ENCODE data around the gene FYN.
"Not testable (repeated sequence)": the region's sequence is repeated elsewhere in the genome, so short reads cannot be mapped to it uniquely, and the experiment has no call there.

The FYN gene

DNA sequence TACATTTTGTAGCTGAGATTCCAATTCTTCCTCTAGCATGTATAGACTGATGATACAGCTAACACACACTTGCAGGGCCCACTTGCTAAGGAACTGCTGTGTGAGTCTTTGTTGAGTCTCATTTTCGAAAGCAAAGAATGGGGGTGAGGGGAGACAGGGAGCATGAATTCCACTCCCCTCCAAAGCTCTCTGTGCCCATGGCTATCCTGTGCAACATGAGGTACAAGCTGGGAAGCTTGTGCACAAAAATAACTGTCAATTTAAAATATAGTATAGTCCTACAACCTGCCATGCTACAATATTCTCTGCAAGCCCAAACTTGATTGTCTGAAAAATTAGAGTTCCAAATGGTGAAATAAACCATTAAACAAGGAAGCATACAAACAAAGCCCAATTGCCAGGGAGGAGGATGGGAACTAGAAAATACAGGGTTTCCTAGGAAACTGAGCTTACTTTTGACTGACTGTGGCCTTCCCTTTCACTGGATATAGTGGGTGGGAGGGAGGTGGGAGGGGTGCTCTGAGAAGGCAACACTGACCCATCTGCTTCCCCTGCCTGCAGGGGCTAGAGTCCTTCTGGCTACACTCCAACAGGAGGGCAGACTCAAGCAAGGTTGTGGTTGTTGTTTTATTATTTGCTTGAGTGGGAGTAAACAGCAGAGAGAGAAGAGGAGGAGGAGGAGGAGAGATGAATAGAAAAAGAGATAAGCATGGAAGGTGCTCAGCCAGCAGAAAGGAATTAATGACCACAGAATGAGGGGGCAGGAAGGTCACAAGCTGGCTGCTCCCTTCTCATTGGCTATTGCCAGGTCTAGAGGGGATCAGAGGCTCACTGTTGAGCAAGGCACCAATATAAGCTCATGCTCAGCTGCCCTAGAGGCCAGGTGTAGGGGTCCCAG is 84.6 kb downstream of the FYN start:
- Mint-ChIP-seq H3K36me3 (peaks cover 27% of the 10 kb centered on the region), H3K27me3 (no peaks in the 10 kb centered on the region), H3K4me1 (peaks cover 61% of the 10 kb centered on the region), H3K9me3 (no peaks in the 10 kb centered on the region), H3K27ac (no peak overlapping the region), H3K4me3 (no peak overlapping the region)

DNA sequence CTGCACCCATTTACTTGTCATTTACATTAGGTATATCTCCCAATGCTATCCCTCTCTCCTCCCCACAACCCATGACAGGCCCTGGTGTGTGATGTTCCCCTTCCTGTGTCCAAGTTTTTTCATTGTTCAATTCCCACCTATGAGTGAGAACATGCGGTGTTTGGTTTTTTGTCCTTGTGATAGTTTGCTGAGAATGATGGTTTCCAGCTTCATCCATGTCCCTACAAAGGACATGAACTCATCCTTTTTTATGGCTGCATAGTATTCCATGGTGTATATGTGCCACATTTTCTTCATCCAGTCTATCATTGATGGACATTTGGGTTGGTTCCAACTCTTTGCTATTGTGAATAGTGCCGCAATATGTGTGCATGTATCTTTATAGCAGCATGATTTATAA is 87.1 kb downstream of the FYN start:
- H3K4me1 Mint-ChIP-seq = peaks cover 61% of the 10 kb centered on the region
- H3K27ac Mint-ChIP-seq, H3K27me3 Mint-ChIP-seq, H3K4me3 Mint-ChIP-seq, H3K9me3 Mint-ChIP-seq: not testable (repeated sequence)
- H3K36me3 Mint-ChIP-seq = peaks cover 34% of the 10 kb centered on the region

DNA sequence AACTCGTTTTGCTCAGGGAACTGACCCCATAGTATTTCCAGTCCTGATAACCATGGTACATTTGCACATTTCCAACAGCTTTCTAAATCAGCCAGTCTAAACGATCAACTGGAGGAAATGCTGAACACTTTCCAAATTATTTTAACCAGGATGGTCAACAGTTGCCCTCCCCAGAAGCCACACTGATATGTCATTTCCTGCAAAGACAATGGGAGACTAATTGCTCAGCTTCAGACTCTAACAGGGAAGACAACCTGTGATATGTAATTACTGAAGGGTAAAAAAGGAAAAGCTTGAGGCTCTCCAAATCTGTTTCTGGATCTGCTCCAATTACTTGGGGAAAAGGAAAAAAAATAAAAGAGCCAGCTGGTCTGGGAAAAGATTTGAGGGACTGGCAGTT is 88.8 kb downstream of the FYN start:
- Mint-ChIP-seq H3K4me1 (peaks cover 68% of the 10 kb centered on the region), H3K27me3 (no peaks in the 10 kb centered on the region), H3K9me3 (no peaks in the 10 kb centered on the region), H3K4me3 (no peak overlapping the region), H3K27ac (peak overlapping the region; percentile 82), H3K36me3 (peaks cover 35% of the 10 kb centered on the region)

DNA sequence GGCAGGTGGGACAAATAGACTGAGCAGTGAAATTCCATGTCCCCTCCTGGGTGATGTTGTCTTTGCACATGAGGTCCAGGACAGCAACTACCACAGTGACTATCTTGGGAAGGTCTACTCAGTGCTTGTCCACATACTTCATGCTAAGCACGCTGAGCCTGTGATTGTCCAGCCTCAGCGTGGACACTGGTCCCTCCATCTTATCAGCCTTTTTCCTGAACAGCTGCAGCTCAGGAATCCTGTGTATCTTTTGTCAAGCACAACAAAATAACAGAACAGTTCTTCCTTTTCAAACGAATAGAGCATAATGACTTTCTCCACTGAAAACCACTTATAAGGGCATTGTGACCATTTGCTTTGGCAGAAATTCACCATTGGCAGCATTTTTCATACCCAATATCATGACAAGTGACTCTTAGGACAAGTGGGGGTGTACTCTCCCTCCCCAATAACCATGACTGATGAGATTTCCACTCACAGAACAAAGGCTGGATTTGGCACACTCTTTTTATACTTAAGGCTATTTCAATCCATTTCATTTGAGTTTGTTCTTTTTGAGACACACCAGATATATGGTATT is 90.3 kb downstream of the FYN start:
- Mint-ChIP-seq H3K4me3 (no peak overlapping the region), H3K36me3 (peaks cover 40% of the 10 kb centered on the region), H3K4me1 (peaks cover 82% of the 10 kb centered on the region), H3K27ac (peak overlapping the region; percentile 82), H3K27me3 (no peaks in the 10 kb centered on the region), H3K9me3 (no peaks in the 10 kb centered on the region)

DNA sequence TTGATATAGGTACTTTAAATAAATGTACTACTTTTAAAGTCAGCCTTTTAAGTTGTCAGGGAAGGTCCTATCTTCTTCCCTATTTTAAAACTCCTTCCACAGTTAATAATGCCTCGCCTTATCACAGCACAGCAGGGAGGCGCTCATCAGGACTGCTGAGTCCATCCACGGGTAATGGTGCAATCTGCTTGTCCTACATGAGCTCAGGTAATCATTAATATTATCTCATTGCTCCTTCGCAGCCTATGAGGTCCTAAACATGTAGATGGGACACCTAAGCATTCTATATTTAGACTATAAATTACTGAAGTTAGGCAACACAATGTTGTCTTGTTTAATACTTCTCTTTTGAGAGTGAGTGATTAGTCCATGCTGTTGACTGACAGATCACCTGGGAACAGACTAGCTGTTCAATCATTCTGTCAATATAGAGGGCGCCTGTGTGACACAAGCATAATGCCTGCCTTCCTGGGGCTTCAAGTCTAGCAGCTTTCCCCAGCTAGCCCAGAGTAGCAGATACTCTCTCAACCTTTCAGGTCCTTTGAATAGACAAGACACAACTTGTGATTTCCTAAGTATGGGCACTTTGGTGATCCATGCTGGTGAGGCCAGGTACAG is 91.0 kb downstream of the FYN start:
- Mint-ChIP-seq H3K4me3 (peak overlapping the region; percentile 9), H3K36me3 (peaks cover 42% of the 10 kb centered on the region), H3K27ac (peak overlapping the region; percentile 82), H3K4me1 (peaks cover 89% of the 10 kb centered on the region), H3K9me3 (no peaks in the 10 kb centered on the region), H3K27me3 (no peaks in the 10 kb centered on the region)

DNA sequence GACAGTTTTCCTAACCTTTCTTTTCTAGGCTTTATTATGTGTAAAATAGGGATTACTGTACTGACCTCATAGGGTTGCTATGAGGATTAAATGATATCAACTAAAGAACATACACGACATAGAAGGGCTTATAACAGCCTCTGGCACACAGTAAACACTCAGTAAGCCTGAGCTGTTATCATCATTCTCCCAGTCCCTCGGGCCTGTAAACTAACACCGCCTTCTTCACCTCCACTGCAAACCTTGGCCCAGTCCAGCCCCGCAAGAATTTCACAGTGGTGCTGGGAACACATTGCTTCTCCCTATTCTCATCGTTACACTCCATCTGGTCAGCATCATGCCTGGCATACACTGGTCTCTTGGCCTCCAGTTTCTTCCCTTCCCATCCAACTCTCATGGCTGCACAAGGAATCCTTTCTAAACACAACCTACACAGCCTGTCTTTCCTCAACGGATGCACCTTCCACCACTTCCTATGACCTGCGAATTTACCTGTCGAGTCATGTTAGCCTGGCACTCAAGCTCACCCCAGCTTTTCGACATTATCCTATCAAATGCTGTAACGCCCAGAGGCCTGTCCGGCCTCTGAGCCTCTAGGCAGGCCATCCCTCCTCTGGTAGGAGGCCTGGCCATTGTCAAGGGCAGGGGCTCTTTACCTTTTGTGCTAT is 92.1 kb downstream of the FYN start:
- H3K4me3 Mint-ChIP-seq = peak overlapping the region; percentile 17
- no peaks in the 10 kb centered on the region for H3K27me3 Mint-ChIP-seq
- peaks cover 99% of the 10 kb centered on the region for H3K4me1 Mint-ChIP-seq
- no peaks in the 10 kb centered on the region for H3K9me3 Mint-ChIP-seq
- peaks cover 40% of the 10 kb centered on the region for H3K36me3 Mint-ChIP-seq
- peak overlapping the region; percentile 92 for H3K27ac Mint-ChIP-seq

DNA sequence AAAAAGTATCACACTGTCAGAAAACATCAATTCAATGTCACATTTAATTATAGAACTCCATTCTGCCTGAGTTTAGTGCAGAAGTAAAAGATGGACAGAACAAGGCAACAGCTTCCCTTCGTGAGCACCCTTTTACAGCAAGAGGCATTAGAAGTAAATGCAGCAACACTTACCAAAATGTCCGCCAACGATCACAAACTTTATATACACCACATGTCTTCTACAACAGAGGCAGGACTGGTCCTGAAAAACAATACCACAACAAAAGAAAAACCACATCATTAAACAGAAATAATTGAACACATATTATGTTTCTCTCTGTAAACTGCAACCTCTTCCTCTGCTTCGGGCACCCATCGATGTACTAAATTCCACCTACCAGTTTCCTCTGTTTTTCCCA is 92.9 kb downstream of the FYN start:
- H3K27me3 Mint-ChIP-seq = no peaks in the 10 kb centered on the region
- no peak overlapping the region for H3K4me3 Mint-ChIP-seq
- no peaks in the 10 kb centered on the region for H3K9me3 Mint-ChIP-seq
- H3K27ac Mint-ChIP-seq = peak overlapping the region; percentile 66
- H3K36me3 Mint-ChIP-seq = peaks cover 41% of the 10 kb centered on the region
- peaks cover 100% of the 10 kb centered on the region for H3K4me1 Mint-ChIP-seq

DNA sequence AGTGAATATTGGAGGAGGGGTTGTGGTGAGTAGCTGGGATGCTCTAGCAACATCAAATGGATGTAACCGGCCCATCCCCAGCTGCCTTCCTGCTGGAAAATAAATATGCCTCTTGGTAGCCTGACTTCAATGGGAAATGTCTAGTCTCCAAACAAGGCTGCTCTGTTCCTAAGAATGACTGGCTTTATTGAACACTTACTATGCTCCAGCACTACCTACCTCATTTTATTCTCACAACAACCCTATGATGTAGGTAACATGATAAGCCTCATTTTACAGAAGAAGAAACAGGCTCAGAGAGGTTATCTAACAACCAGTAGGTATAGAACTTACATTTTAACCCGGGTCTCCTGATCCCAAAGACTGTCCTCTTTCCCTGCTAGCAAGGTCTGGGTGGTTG is 93.6 kb downstream of the FYN start:
- peaks cover 38% of the 10 kb centered on the region for H3K36me3 Mint-ChIP-seq
- peak overlapping the region; percentile 31 for H3K4me3 Mint-ChIP-seq
- H3K4me1 Mint-ChIP-seq = peaks cover 100% of the 10 kb centered on the region
- no peaks in the 10 kb centered on the region for H3K9me3 Mint-ChIP-seq
- peak overlapping the region; percentile 96 for H3K27ac Mint-ChIP-seq
- no peaks in the 10 kb centered on the region for H3K27me3 Mint-ChIP-seq

DNA sequence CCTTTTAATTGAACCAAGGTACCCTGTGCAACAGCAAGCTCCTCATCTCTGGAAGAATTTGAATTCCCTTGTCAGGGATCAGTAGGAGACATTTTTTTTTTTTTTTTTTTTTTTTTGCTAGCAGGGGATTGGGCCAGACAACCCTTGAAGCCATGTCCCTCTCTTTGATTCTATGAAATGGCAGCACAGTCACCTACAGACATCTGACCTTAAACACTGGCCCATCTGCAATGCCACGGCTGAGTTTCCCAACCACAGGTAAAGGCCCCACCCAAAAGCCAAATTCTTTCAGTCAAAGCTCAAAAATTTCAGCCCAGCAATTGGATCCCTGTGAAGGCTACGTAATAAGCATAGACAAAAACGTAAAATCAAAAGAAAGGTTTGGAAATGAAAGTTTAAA is 94.2 kb downstream of the FYN start:
- H3K27ac Mint-ChIP-seq = peak overlapping the region; percentile 96
- H3K9me3 Mint-ChIP-seq = no peaks in the 10 kb centered on the region
- H3K4me3 Mint-ChIP-seq = no peak overlapping the region
- H3K36me3 Mint-ChIP-seq = peaks cover 34% of the 10 kb centered on the region
- H3K4me1 Mint-ChIP-seq = peaks cover 100% of the 10 kb centered on the region
- H3K27me3 Mint-ChIP-seq = no peaks in the 10 kb centered on the region

DNA sequence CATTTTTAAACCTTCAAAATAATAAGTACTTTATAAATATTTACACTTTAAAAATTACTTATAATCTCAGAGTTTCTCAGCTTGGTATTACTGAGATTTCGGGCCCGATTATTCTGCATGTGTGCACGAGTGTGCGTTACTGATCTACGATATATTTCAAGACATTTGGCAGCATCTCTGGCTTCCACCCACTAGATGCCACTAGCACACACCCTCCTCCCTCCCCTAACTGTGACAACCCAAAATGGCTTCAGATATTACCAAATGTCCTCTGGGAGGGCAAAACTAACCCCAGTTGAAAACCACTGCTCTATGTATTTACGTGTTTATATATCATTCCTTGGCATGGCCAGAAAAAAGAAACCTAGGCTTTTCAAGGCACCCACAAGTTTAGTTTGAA is 95.9 kb downstream of the FYN start:
- no peak overlapping the region for H3K4me3 Mint-ChIP-seq
- no peaks in the 10 kb centered on the region for H3K9me3 Mint-ChIP-seq
- no peaks in the 10 kb centered on the region for H3K27me3 Mint-ChIP-seq
- peak overlapping the region; percentile 96 for H3K27ac Mint-ChIP-seq
- H3K36me3 Mint-ChIP-seq = peaks cover 24% of the 10 kb centered on the region
- H3K4me1 Mint-ChIP-seq = peaks cover 92% of the 10 kb centered on the region

DNA sequence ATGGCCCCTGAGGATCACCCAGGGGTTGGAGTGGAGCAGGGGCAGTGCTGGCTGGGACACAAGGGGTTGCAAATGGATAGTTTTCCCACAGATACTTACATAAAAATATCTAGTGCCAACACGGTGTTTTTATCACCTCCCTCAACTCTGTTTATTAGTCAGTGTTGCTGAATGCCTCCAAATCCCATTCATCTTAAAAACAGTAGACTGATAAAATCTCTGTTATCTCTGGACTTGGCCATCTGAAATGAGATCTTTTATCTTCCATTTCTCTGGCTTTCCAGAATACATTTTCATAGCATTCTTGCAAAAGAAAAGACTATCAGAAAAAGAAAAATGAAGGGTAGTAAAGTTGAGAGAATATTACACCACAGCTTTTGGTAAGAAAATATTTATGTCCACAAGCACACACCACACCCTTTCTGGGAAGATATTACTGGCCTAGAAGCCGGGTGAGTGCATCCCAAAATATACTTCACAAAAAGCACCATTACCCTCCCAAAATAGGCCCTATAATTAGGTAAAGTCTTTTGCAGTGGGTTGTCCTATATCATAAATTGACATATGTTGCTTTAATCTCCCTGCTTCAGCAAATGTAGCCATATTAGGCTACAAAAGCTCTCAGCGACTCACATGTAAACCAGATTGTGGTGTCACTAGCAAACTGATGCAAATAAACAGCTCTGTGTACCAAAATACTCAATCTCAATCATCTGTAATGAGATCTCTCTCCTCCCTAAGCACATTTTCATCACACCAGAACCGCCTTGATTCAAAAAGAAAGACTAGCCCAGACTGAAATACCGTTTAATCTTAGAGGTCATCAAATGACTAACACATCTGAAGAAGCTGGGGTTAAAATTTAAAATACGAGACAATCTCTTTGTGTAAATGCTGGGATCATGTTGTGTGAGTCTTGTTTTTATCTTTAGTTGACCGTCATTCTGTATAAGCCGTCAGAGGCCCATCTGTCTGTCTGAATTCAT is 96.7 kb downstream of the FYN start:
- Mint-ChIP-seq H3K4me3 (peak overlapping the region; percentile 28), H3K4me1 (peaks cover 92% of the 10 kb centered on the region), H3K27ac (peak overlapping the region; percentile 87), H3K27me3 (no peaks in the 10 kb centered on the region), H3K36me3 (peaks cover 28% of the 10 kb centered on the region), H3K9me3 (no peaks in the 10 kb centered on the region)

DNA sequence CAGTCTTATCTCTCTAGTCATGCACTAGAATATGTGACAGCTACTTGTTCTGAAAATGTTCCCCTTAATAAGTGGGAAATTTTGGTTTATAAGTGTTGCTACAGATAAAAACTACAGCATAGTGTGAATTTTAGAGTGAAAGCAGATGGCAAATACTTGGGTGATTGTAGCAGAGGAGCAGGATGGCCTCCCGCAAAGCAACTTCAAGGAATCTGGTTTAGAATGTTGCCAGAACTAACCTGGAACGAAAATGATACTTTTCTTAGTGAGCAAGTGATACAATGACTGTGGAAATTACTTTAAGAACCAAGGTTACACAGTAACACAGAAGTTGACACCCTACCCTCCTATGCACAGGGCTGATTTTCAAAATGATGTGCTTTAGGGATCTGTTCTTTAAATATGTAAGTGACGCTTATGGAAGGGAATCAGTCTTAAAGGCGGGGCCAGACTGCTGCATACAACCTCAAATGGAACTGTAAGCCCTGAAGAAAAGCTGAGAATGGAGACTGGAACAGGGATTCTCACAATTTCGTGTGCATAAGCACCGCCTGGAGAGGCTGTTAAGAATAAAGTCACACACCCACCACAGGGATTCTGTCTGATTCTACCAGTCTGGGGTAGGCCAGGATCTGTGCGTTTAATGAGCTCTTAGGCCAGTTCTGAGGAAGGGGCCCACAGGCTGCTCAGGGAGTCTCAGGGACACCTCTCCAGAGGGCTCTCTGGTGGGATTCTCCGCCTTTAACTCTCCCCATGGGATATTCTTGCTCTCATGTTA is 97.9 kb downstream of the FYN start:
- H3K27me3 Mint-ChIP-seq = no peaks in the 10 kb centered on the region
- H3K27ac Mint-ChIP-seq = peak overlapping the region; percentile 79
- peak overlapping the region; percentile 33 for H3K4me3 Mint-ChIP-seq
- peaks cover 35% of the 10 kb centered on the region for H3K36me3 Mint-ChIP-seq
- H3K4me1 Mint-ChIP-seq = peaks cover 92% of the 10 kb centered on the region
- H3K9me3 Mint-ChIP-seq = no peaks in the 10 kb centered on the region

DNA sequence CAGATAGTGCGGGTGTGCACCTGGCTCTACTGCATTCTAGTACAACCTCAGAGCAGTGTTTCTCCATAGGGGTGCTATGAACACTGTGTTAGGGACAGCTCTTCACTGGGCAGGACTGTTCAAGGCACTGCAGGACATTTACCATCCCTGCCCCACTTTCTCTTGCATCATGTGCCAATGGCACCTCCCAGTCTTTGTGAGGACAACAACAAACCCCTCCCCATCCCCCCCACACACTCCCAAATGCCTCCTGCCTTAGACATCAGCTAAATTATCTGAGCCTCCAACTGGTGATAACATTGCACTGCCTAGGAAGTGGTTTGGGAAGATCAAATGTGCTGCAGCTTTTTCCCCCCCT is 98.9 kb downstream of the FYN start:
- peaks cover 40% of the 10 kb centered on the region for H3K36me3 Mint-ChIP-seq
- H3K4me3 Mint-ChIP-seq = no peak overlapping the region
- H3K27me3 Mint-ChIP-seq = no peaks in the 10 kb centered on the region
- H3K27ac Mint-ChIP-seq = peak overlapping the region; percentile 79
- H3K4me1 Mint-ChIP-seq = peaks cover 92% of the 10 kb centered on the region
- peaks cover 4% of the 10 kb centered on the region for H3K9me3 Mint-ChIP-seq
